Vagina (tissue), 2 donors: ENCODE data around the gene MYOF.

Experiments used
- POLR2A ChIP-seq, 2 donors: fragments of 450-650 bp; IDR thresholded peaks; one replicate each; pipeline ENCODE4 v1.6.1; 2017; ENCODE audit warnings: antibody characterized with exemption in 2 of 2, mild to moderate bottlenecking in 2 of 2, moderate library complexity in 2 of 2
- TF ChIP-seq, protein P1 (sequence below), 3 experiments: fragments of 450-650 bp in 2 of 3; fragments of 200-600 bp in 1 of 3; sonication (generic) in 1 of 3; IDR thresholded peaks; one replicate each; pipeline ENCODE4 v1.5.1; 2017 to 2019; ENCODE audit warnings: antibody characterized with exemption in 3 of 3, mild to moderate bottlenecking in 2 of 3, moderate library complexity in 2 of 3

DNA sequence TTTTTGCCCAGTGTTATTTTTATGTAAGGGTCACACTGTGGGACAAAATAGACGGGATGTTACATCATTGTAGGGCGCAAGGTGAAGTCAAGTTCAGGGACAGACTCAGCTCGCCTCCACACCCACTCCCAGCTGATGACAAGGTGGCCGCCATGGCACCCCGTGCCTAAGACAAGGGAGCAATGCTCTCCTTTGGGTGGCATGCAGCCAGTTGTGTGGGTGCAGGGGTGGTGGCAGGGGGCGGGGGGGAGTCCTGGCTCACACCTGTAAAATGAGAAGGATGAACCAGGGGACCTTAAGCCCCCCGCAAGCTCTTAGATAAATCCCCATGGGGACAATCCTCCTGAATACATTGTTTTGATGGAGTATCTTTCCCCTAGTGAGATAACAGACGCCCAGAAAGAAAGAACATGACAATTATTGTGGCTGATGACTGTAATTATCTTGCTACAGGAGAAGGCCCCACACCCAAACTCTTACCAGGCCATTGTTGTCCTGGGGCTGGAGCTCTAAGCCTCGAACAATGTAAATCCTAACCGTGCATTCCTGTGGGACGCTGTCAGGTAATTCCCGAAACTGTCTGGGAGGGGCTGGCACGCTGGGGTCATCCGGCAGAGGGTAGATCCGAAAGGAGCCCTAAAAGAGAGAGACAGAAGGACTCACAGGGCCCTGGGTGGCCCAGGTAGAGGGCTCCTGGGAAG lies 148.7 kb downstream of the MYOF start:
- TF ChIP-seq, protein P1, sequence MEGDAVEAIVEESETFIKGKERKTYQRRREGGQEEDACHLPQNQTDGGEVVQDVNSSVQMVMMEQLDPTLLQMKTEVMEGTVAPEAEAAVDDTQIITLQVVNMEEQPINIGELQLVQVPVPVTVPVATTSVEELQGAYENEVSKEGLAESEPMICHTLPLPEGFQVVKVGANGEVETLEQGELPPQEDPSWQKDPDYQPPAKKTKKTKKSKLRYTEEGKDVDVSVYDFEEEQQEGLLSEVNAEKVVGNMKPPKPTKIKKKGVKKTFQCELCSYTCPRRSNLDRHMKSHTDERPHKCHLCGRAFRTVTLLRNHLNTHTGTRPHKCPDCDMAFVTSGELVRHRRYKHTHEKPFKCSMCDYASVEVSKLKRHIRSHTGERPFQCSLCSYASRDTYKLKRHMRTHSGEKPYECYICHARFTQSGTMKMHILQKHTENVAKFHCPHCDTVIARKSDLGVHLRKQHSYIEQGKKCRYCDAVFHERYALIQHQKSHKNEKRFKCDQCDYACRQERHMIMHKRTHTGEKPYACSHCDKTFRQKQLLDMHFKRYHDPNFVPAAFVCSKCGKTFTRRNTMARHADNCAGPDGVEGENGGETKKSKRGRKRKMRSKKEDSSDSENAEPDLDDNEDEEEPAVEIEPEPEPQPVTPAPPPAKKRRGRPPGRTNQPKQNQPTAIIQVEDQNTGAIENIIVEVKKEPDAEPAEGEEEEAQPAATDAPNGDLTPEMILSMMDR (IDR thresholded peaks at IDR 0.05), result no peak
- TF ChIP-seq POLR2A (IDR thresholded peaks at IDR 0.05), result no peak
